SH-SY5Y (cell line): Measurements from ENCODE around the gene NUDT17.

ENCODE experiments used
- GATA2 ChIP-seq: IDR thresholded peaks from 2 replicates; pipeline ENCODE4 v1.6.1; 2011; ENCODE audit warnings: mild to moderate bottlenecking, low read depth, low read length
- GATA3 ChIP-seq: IDR thresholded peaks from 2 replicates; pipeline ENCODE4 v1.6.1; 2011; ENCODE audit warnings: low read depth, mild to moderate bottlenecking, low read length, moderate library complexity

Gene NUDT17, protein sequence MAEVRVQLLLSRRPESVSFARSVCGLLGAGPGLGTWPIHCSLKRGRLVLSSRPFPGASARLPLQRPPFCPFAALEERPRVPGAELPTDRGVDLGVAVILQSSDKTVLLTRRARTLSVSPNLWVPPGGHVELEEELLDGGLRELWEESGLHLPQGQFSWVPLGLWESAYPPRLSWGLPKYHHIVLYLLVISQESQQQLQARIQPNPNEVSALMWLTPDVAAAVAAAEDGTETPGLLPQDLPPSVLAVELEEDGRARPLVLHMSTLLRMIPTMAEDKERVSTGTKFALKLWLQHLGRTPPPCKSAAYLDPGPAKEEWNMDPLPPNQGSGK

GRCh38 chr1:145845514-145846161 is at the start of gene NUDT17:
TSS of gene NUDT17 (plus strand) at chr1:145845630. CDS start at chr1:145845641, 11 bp downstream.
- TF ChIP-seq GATA2 (no peak), GATA3 (no peak)

- TF ChIP-seq GATA3 (no peak), GATA2 (no peak)
Measured at GRCh38 chr1:145796753-145797152, 48.7 kb upstream of the NUDT17 start.

GRCh38 chr1:145799806-145800205 is 45.6 kb upstream of the NUDT17 start:
- TF ChIP-seq GATA2 (no peak), GATA3 (no peak)

GRCh38 chr1:145804235-145805045 is 41.0 kb upstream of the NUDT17 start:
- TF ChIP-seq GATA2 (no peak), GATA3 (no peak)

GRCh38 chr1:145805057-145805456 is 40.4 kb upstream of the NUDT17 start:
- TF ChIP-seq GATA3 = no peak
- TF ChIP-seq GATA2 = no peak

GRCh38 chr1:145806408-145806807 is 39.0 kb upstream of the NUDT17 start:
- TF ChIP-seq GATA3 (no peak), GATA2 (no peak)

- no peak for TF ChIP-seq GATA3
- no peak for TF ChIP-seq GATA2
Measured at GRCh38 chr1:145806844-145807243, 38.6 kb upstream of the NUDT17 start.

DNA sequence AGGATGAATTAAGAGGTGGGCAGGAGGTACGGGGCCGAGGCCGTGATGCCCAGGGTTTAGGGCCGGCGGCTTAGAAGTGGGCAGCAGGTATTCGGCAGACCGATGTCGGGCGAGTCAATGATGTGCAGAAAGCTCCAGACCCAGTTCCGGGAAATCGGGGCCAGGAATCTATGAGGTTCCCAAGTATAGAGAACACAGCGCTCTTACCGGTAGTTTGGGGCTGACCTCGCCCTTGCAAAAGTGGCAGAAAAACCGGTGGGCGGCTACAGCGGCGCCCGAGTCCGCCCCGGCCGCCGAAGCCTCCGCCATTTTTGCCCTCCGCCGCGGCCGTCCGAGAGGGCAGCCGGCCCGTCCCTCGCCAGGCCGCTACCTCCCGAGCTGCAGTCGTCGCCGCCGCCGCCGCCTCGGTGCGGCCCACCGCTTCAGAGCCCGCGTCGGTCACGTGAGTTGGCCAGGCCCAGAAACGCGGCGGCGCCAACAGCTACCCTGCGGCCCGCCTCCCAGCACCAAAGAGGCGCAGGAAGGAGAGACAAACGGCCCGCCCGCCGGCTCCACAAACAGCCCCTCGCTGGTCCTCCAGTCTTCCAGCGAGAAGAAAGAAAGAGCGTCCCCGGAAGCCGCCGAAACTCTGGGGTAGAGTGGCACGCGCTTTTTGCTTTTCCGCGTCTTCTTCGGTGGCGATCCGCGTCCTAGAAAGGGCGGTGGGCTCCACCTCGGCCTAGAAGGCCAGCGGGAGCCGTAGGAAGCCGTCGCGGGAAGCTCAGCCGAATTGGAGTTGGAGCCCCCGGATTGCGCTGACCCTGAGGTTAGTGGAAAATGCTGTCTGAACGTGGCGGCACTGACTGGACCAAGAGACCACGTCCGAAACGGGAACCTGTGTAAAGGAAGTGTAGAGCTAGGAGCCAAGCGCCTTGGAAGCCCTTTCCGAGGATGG is 21.6 kb upstream of the NUDT17 start, which contains the start of the genes POLR3C and RNF115:
Gene POLR3C (plus strand): TSS at position 636 of the 934 bp plus-strand sequence. CDS start 1,577 bp downstream, outside the sequence.
Gene RNF115 (minus strand): TSS at position 531 of the 934 bp plus-strand sequence. CDS start 222 bp downstream, at position 309.
- no peak for TF ChIP-seq GATA3
- TF ChIP-seq GATA2 = no peak; the same call in 1 of the 2 replicates

- no peak for TF ChIP-seq GATA2
- no peak for TF ChIP-seq GATA3
Measured at GRCh38 chr1:145824499-145824842, 21.0 kb upstream of the NUDT17 start.

- TF ChIP-seq GATA2 = no peak
- peak; percentile 56 for TF ChIP-seq GATA3
Measured at GRCh38 chr1:145826030-145826429, 19.4 kb upstream of the NUDT17 start.

DNA sequence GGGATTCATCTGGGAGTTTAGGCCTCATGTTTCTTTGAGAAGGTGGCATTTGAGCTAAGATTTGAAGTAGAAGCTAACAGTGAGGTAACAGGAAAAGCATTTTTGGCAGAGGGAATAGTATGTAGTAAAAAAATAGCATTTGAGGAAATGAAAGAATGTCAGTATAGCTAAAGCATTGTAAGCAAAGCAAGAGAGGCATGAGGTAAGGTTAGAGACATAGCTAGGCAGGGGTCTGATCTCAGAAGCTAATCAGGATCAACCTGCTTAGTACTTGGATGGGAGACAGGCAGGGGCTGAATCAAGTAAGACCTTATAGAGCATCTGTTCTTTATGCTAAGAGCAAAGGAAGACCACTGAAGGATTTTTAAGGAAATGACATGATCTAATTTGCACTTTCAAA is 17.5 kb upstream of the NUDT17 start:
- no peak for TF ChIP-seq GATA3
- no peak for TF ChIP-seq GATA2

DNA sequence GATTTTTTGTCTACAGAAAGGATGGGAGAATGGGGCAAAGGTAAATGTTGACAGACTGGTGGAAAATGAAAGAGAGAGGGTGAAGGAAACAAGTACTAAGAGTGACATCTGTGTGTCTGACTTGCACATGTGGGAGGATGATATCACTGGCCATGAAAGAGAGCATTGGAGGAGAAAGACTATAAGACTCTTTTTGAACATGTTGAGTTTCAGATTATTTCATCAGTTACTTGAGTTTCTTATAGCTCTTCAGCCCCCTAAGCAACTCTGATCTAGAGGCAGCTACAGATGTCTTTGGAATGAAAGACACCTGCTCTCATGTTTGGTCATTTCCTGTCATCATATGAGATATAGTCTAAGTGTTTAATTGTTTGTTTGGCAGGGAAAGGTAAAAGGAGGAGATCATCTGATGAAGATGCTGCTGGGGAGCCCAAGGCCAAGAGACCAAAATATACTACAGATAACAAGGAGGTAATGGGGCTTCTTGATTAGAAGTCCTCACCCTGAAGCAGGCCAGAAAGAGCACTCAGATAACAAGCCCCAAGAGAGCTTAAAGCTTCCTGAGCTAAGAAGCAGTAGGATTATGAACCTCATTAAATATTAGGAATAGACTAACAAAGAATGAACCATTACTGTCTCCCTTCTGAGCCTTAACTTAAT is 16.9 kb upstream of the NUDT17 start:
- no peak for TF ChIP-seq GATA3
- no peak for TF ChIP-seq GATA2

DNA sequence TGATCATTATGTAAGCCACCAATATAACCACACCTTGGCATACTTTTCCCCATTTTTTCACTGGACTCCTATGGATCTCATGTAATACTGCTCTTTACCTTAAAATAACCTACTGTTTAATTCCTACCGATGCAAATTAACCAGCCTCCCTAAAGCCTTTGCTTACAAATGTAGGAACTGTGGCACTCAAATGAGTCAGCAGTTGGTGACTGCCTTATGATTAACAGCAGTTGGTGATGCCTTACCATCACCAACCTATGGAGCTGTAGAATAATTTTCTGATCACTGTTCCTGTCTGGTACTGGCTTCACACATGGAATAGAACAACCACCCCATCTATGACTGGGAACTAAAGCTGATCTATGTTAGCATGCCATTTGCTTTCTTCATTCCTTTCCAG is 7.8 kb upstream of the NUDT17 start:
- TF ChIP-seq GATA3 = no peak
- TF ChIP-seq GATA2 = no peak
